ENCODE measurements around the gene APP.
"Not testable (repeated sequence)": the region's sequence is repeated elsewhere in the genome, so short reads cannot be mapped to it uniquely, and the experiment has no call there.

The APP gene

GRCh38 chr21:26020510-26020909 is 150.1 kb downstream of the APP start:
- Histone ChIP-seq H3K9me3 (ENCODE audit: control insufficient read depth, low read length) (no peaks in the 10 kb centered on the region), H3K27me3 (ENCODE audit: control insufficient read depth, insufficient read depth, low read length) (no peaks in the 10 kb centered on the region), H3K27ac (no peak overlapping the region), H3K4me1 (no peaks in the 10 kb centered on the region), H3K79me2 (no peaks in the 10 kb centered on the region), H3K4me3 (ENCODE audit: low read depth, low read length) (no peak overlapping the region), H3K4me2 (ENCODE audit: low read length) (no peak overlapping the region), H2AFZ (no peak overlapping the region), H3K36me3 (ENCODE audit: control insufficient read depth, insufficient read depth, low read length) (no peaks in the 10 kb centered on the region), H3K9ac (no peak overlapping the region)
- TF ChIP-seq, protein P1, sequence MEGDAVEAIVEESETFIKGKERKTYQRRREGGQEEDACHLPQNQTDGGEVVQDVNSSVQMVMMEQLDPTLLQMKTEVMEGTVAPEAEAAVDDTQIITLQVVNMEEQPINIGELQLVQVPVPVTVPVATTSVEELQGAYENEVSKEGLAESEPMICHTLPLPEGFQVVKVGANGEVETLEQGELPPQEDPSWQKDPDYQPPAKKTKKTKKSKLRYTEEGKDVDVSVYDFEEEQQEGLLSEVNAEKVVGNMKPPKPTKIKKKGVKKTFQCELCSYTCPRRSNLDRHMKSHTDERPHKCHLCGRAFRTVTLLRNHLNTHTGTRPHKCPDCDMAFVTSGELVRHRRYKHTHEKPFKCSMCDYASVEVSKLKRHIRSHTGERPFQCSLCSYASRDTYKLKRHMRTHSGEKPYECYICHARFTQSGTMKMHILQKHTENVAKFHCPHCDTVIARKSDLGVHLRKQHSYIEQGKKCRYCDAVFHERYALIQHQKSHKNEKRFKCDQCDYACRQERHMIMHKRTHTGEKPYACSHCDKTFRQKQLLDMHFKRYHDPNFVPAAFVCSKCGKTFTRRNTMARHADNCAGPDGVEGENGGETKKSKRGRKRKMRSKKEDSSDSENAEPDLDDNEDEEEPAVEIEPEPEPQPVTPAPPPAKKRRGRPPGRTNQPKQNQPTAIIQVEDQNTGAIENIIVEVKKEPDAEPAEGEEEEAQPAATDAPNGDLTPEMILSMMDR (IDR thresholded peaks at IDR 0.05), result no peak

GRCh38 chr21:26020081-26020480 is 150.5 kb downstream of the APP start:
- no peak overlapping the region for H2AFZ ChIP-seq
- H3K79me2 ChIP-seq, result no peaks in the 10 kb centered on the region
- no peaks in the 10 kb centered on the region for H3K27me3 ChIP-seq (ENCODE audit: control insufficient read depth, insufficient read depth, low read length)
- H3K36me3 ChIP-seq (ENCODE audit: control insufficient read depth, insufficient read depth, low read length), result no peaks in the 10 kb centered on the region
- H3K27ac ChIP-seq, result no peak overlapping the region
- H3K4me3 ChIP-seq (ENCODE audit: low read depth, low read length), result no peak overlapping the region
- H3K9ac ChIP-seq, result no peak overlapping the region
- H3K4me2 ChIP-seq (ENCODE audit: low read length), result no peak overlapping the region
- no peaks in the 10 kb centered on the region for H3K9me3 ChIP-seq (ENCODE audit: control insufficient read depth, low read length)
- TF ChIP-seq, protein P1 (IDR thresholded peaks at IDR 0.05), result no peak
- no peaks in the 10 kb centered on the region for H3K4me1 ChIP-seq

DNA sequence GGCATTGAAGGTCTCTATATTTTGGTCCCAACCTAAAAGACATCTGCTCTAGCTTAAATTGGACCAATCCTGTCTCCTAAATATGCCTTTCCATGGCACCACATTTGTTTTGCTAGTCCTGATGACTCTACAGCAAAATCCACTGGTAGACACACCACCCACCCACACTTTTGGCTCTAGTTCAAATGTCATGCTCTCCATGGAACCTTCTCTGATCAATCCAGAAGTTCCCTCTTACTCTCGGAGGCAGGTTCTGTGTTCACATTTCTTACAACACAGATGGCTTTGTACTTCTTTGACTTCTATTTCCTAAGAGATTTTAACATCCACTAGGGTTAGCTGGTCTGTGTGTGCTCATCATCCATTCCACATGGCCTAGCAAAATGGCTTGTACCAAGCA is 151.3 kb downstream of the APP start:
- Histone ChIP-seq H3K27ac (no peak overlapping the region), H3K9me3 (ENCODE audit: control insufficient read depth, low read length) (no peaks in the 10 kb centered on the region), H3K4me3 (ENCODE audit: low read depth, low read length) (no peak overlapping the region), H3K27me3 (ENCODE audit: control insufficient read depth, insufficient read depth, low read length) (no peaks in the 10 kb centered on the region), H3K79me2 (no peaks in the 10 kb centered on the region), H3K9ac (no peak overlapping the region), H3K4me1 (no peaks in the 10 kb centered on the region), H2AFZ (no peak overlapping the region), H3K36me3 (ENCODE audit: control insufficient read depth, insufficient read depth, low read length) (no peaks in the 10 kb centered on the region), H3K4me2 (ENCODE audit: low read length) (no peak overlapping the region)
- TF ChIP-seq, protein P1 (IDR thresholded peaks at IDR 0.05), result no peak

- no peaks in the 10 kb centered on the region for H3K4me1 ChIP-seq
- H2AFZ ChIP-seq, result no peak overlapping the region
- no peaks in the 10 kb centered on the region for H3K79me2 ChIP-seq
- H3K4me2 ChIP-seq (ENCODE audit: low read length), result no peak overlapping the region
- H3K36me3 ChIP-seq (ENCODE audit: control insufficient read depth, insufficient read depth, low read length), result no peaks in the 10 kb centered on the region
- no peak overlapping the region for H3K27ac ChIP-seq
- no peak overlapping the region for H3K4me3 ChIP-seq (ENCODE audit: low read depth, low read length)
- H3K9me3 ChIP-seq (ENCODE audit: control insufficient read depth, low read length), result no peaks in the 10 kb centered on the region
- TF ChIP-seq, protein P1 (IDR thresholded peaks at IDR 0.05), result no peak
- no peaks in the 10 kb centered on the region for H3K27me3 ChIP-seq (ENCODE audit: control insufficient read depth, insufficient read depth, low read length)
- H3K9ac ChIP-seq, result no peak overlapping the region
Measured at GRCh38 chr21:26013970-26014369, 156.6 kb downstream of the APP start.

DNA sequence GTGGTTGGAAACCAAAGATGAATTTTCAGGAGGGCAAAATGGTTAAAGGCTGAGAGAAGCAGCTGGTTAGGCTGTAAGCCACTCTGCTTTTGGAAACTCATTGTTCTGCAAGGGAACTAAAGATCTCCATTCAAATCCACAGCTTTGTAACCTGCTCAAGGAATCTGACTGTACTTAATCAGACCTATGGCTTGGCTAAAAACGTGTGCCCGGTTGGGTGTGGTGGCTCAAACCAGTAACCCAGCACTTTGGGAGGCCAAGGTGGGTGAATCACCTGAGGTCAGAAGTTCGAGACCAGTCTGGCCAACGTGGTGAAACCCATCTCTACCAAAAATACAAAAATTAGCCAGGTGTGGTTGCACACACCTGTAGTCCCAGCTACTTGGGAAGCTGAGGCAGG is 158.1 kb downstream of the APP start:
- not testable (repeated sequence) for H3K4me2 ChIP-seq (ENCODE audit: low read length); H3K4me1 ChIP-seq; H3K4me3 ChIP-seq (ENCODE audit: low read depth, low read length); H3K36me3 ChIP-seq (ENCODE audit: control insufficient read depth, insufficient read depth, low read length); H3K79me2 ChIP-seq; H3K9me3 ChIP-seq (ENCODE audit: control insufficient read depth, low read length); H3K9ac ChIP-seq; H2AFZ ChIP-seq; H3K27me3 ChIP-seq (ENCODE audit: control insufficient read depth, insufficient read depth, low read length); H3K27ac ChIP-seq

Data from parathyroid adenoma (tissue), 2 donors.